Measurements from ENCODE around the gene IPO4. TPM values are rescaled to one million over a fixed set of nuclear protein-coding genes. Genes with fewer than 3 reads are reported as not detected.
"Not testable (repeated sequence)": the region's sequence is repeated elsewhere in the genome, so short reads cannot be mapped to it uniquely, and the experiment has no call there.

IPO4 gene
- total RNA-seq, 4 donors from 2014 or later: 28.1 to 49.0 (median 31.3) TPM

GRCh38 chr14:24206260-24207103 lies 17.9 kb upstream of the IPO4 start:
- no peaks in the 10 kb centered on the region for H3K4me1 ChIP-seq
- WGBS, 2 donors: 96 to 98% methylated on average over 7 to 11 of the region's 11 CpGs
- no peak for TF ChIP-seq POLR2A (IDR thresholded peaks at IDR 0.05)
- TF ChIP-seq, protein P1, sequence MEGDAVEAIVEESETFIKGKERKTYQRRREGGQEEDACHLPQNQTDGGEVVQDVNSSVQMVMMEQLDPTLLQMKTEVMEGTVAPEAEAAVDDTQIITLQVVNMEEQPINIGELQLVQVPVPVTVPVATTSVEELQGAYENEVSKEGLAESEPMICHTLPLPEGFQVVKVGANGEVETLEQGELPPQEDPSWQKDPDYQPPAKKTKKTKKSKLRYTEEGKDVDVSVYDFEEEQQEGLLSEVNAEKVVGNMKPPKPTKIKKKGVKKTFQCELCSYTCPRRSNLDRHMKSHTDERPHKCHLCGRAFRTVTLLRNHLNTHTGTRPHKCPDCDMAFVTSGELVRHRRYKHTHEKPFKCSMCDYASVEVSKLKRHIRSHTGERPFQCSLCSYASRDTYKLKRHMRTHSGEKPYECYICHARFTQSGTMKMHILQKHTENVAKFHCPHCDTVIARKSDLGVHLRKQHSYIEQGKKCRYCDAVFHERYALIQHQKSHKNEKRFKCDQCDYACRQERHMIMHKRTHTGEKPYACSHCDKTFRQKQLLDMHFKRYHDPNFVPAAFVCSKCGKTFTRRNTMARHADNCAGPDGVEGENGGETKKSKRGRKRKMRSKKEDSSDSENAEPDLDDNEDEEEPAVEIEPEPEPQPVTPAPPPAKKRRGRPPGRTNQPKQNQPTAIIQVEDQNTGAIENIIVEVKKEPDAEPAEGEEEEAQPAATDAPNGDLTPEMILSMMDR (IDR thresholded peaks at IDR 0.05): no peak
- no peak overlapping the region for H3K4me3 ChIP-seq (replicated peaks in 1 of 3)
- intact Hi-C loops (cut with DNase I): no loop called here
- no peaks in the 10 kb centered on the region for H3K9me3 ChIP-seq
- H3K36me3 ChIP-seq: peaks cover 22 to 31% of the 10 kb centered on the region in 2 donors
- H3K27me3 ChIP-seq: no peaks in the 10 kb centered on the region
- no peak for DNase-seq
- no peak overlapping the region for H3K27ac ChIP-seq

DNA sequence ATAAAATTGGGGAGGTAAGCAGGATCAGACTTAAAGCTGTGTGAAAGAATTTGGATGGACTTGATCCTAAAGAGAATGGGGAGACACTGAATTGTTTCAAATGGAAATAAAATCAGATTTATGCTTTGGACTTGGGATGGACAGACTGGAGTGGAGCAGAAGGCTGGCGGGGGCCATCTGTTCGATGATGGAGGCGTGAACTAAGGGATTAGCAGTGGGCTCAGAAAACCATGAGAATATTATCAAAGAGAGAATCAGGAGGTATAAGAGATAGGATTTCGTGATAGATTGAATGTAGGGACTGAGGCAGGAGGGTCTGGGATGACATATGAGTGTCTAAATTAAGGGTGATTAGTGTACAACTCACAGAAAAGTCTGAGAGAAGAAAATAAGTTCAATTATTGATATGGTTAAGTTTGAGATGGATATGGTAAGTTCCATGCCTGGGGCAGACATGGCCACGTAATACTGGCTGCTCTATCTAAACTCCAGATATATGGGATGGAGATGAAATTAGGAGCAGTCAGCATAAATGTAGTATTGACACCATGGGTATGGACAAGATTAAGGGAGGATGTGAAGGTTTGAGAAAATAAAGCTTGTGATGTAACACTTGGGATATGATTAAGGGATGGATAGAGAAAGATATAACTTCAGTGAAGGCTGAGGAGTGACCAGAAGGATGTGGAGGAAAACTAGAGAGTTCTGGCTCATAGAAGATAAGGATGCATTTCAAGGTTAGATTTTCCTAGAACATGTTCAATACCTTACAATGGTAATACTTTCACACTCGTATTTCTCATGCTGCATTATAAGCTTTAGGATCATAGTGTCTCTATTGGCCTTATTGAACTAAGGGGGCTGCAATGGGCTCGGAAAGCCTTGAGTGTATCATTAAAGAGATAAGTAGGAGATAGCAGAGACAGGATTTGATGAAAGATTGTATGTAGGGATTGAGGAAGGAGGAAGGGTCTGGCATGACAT lies 15.8 kb upstream of the IPO4 start:
- peaks cover 14 to 18% of the 10 kb centered on the region in 2 donors for H3K36me3 ChIP-seq
- no peak overlapping the region for H3K27ac ChIP-seq
- WGBS, 2 donors: 93 to 95% methylated on average over 7 of the region's 7 CpGs
- TF ChIP-seq, protein P1 (IDR thresholded peaks at IDR 0.05): no peak
- TF ChIP-seq POLR2A (IDR thresholded peaks at IDR 0.05): no peak
- intact Hi-C loops (cut with DNase I): no loop called here
- no peak for DNase-seq
- no peaks in the 10 kb centered on the region for H3K9me3 ChIP-seq
- H3K27me3 ChIP-seq: no peaks in the 10 kb centered on the region
- no peak overlapping the region for H3K4me3 ChIP-seq (replicated peaks in 1 of 3)
- H3K4me1 ChIP-seq: no peaks in the 10 kb centered on the region

DNA sequence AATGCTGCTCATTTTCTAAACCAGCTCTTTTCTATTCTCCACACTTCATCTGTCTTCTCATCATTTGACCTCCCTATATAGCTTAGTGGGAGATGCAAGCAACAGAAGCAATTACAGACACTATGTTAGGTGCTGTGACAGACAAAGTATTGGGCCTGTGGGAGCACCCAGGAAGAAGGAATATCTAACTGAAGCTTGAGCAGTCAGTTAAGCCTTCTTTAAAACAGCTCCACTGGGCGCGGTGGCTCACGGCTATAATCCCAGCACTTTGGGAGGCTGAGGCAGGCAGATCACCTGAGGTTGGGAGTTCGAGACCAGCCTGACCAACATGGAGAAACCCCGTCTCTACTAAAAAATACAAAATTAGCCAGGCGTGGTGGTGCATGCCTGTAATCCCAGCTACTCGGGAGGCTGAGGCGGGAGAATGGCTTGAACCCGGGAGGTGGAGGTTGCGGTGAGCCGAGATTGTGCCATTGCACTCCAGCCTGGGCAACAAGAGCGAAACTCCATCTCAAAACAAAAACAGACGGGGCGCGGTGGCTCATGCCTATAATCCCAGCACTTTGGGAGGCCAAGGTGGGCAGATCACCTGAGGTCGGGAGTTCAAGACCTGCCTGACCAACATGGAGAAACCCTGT lies 14.8 kb upstream of the IPO4 start:
- H3K4me3 ChIP-seq (replicated peaks in 1 of 3); H3K4me1 ChIP-seq; H3K9me3 ChIP-seq; intact Hi-C loops (cut with DNase I); H3K27ac ChIP-seq; DNase-seq; H3K27me3 ChIP-seq: not testable (repeated sequence)
- H3K36me3 ChIP-seq: peaks cover 9 to 16% of the 10 kb centered on the region in 2 donors
- WGBS, 2 donors: 92 to 94% methylated on average over 16 of the region's 16 CpGs

DNA sequence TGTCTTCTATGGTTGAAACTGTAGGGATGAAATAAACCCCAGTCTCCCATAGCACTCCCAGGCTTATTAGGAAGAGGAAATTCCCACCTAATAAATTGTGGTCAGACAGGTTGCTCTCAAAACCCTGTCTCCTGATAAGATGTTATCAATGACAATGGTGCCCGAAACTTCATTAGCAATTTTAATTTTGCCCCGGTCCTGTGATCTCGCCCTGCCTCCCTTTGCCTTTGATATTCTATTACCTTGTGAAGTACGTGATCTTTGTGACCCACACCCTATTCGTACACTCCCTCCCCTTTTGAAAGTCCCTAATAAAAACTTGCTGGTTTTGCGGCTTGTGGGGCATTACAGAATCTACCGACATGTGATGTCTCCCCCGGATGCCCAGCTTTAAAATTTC lies 13.9 kb upstream of the IPO4 start:
- H3K4me3 ChIP-seq (replicated peaks in 1 of 3); H3K27me3 ChIP-seq; H3K36me3 ChIP-seq; H3K4me1 ChIP-seq; H3K9me3 ChIP-seq; DNase-seq; intact Hi-C loops (cut with DNase I); H3K27ac ChIP-seq: not testable (repeated sequence)
- 90% methylated on average over 8 of the region's 8 CpGs for WGBS, 2 donors

DNA sequence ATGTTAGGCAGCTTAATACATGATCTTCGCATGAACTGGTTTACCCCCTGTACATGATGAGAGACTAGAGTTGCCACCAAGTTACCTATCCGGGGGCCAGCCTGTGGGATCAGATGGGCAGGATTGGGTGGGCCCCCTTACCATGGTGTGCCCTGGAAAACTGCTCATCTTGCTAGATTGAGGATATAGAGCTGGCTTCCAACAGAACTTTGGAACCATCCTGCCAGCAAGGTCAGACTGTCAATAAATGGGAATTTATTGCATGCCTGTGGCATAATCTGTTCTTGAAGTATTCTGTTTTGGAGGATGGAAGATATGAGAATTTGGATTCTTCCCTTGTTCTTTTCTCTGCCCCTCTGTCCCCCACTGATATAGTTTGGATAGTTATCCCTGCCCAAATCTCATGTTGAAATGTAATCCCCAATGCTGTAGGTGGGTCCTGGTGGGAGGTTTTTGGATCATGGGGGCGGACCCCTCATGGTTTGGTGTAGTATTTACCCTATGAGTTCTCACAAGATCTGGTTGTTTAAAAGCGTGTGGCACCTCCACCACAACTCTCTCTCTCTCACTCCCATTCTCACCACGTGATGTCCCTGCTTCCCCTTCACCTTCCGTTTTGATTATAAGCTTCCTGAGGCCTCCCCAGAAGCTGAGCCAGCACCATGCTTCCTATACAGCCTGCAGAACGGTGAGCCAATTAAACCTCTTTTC lies 10.4 kb upstream of the IPO4 start:
- 92 to 93% methylated on average over 7 of the region's 7 CpGs for WGBS, 2 donors
- intact Hi-C loops (cut with DNase I): no loop called here
- no peak for TF ChIP-seq POLR2A (IDR thresholded peaks at IDR 0.05)
- TF ChIP-seq, protein P1 (IDR thresholded peaks at IDR 0.05): no peak
- no peak for DNase-seq
- no peaks in the 10 kb centered on the region for H3K36me3 ChIP-seq
- peaks cover 16 to 29% of the 10 kb centered on the region in 2 donors for H3K4me1 ChIP-seq
- H3K9me3 ChIP-seq: no peaks in the 10 kb centered on the region
- H3K4me3 ChIP-seq (replicated peaks in 1 of 3): no peak overlapping the region
- H3K27me3 ChIP-seq: no peaks in the 10 kb centered on the region
- H3K27ac ChIP-seq: no peak overlapping the region
